Epithelial cell of proximal tubule (primary cell): Measurements from ENCODE around the gene RHBDD3. TPM values are rescaled to one million over a fixed set of nuclear protein-coding genes. Genes with fewer than 3 reads are reported as not detected.

Experiments used
- DNase-seq: peaks from one replicate; pipeline ENCODE4 v3.0.0-alpha.2; 2011; ENCODE audit warnings: low read depth
- H3K4me3 ChIP-seq: 2 replicates; pipeline ENCODE4 v1.5.1; 2011; ENCODE audit warnings: low read depth, mild to moderate bottlenecking, low read length
- total RNA-seq: library from RNA; depleted of rRNA; stranded (reverse); fragments of >200 nt; gene quantifications from 2 replicates; pipeline ENCODE4 v1.2.3, GENCODE V29; 2015
- TF ChIP-seq, protein P1 (sequence below): conservative IDR thresholded peaks from 2 replicates; pipeline ENCODE4 v1.5.1; 2012; ENCODE audit warnings: low read depth, mild to moderate bottlenecking, low read length

The RHBDD3 gene
- total RNA-seq, 1 donor from 2014 or later, result 28.2 TPM

DNA sequence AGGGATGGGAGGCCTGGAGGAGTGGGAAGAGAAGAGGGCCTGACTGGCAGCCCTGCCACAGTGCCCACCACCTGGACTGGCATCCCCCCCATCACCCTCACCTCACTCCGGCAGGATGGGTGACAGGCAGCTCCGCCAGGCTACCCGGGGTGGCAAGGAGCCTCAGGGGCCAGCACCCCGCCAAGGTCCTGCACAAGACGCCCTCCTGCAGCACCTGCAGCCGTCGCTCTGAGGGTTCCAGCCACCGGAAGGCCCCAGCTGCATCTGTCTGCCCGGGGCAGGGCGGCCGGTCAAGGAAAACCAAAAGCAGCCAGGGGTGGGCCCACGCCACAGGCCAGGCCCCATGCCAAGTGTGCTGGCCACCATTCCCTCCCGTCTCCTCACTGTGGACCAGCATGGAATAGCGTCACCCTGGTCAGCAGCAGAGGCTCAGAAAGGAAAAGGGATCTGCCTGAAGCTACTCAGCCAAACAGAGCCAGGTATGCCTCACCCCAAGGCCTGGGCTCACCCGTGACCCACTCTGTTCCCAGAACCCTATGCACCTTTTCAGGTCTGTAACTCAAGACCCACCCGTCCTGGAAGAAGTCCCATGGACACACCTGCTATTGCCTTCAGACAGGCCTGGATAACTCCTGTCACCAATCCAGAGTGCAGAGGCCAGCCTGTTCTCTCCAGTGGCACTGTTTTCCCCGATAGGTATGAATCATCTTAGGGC, 7.0 kb downstream of the RHBDD3 start:
- DNase-seq, result no peak
- no peak overlapping the region for H3K4me3 ChIP-seq
- TF ChIP-seq, protein P1, sequence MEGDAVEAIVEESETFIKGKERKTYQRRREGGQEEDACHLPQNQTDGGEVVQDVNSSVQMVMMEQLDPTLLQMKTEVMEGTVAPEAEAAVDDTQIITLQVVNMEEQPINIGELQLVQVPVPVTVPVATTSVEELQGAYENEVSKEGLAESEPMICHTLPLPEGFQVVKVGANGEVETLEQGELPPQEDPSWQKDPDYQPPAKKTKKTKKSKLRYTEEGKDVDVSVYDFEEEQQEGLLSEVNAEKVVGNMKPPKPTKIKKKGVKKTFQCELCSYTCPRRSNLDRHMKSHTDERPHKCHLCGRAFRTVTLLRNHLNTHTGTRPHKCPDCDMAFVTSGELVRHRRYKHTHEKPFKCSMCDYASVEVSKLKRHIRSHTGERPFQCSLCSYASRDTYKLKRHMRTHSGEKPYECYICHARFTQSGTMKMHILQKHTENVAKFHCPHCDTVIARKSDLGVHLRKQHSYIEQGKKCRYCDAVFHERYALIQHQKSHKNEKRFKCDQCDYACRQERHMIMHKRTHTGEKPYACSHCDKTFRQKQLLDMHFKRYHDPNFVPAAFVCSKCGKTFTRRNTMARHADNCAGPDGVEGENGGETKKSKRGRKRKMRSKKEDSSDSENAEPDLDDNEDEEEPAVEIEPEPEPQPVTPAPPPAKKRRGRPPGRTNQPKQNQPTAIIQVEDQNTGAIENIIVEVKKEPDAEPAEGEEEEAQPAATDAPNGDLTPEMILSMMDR, result no peak

DNA sequence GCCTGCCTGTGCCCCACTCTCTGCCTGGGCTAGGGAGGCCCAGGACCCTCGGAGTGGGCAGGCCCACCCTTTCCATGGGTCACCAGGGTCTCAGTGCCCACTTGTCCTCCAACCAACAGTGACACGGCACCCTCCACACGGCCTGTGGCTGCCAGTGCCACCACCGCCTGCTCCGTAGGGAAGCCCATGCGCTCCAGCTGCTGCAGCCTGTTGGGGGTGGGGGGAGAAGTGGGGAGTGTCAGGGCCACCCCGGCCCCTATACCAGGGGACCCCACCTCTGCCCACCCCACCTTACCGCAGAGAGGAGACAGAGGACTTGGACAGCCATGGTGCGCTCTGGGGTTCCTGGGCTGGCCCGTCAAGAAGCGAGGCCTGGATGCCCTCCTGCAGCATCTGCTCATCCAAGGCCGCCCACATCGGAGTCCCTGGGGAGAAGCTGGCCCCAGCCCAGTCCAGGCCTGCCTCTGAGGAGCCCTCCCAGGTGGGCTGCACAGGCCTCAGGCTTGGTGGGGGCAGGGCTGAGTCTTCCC, 7.7 kb downstream of the RHBDD3 start:
- H3K4me3 ChIP-seq, result no peak overlapping the region
- TF ChIP-seq, protein P1, result no peak
- DNase-seq, result no peak

DNA sequence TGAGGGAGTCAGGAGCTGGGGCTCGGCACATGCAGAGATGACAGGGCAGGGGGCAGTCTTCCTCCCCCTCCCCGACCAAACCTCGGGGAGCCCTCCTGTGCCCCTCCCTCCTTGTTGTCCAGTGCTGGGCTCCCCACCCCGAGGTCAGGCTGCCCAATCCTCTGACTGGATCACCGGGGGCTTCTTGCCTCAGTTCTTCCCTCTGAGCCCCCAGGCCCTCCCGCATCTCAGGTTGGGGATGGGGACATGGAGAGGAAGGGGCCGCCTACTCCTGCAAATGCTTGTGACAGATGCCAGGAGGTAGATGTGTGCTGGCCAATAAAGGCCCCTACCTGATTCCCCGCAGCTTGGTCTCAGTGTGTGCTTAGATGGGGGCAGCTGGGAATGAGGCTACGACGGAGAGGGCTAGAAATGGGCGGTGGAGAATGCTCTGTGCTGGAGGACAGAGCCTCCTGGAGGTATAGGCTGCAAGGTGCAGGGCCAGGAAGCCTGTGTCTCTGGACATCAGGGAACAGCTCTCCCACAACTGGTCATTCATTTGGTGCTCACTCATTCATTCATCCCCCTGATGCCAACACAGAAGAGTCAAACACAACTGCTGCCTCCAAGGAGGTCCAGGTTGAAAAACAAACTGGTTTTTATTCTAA, 8.4 kb downstream of the RHBDD3 start:
- TF ChIP-seq, protein P1, result no peak
- H3K4me3 ChIP-seq, result no peak overlapping the region
- no peak for DNase-seq

DNA sequence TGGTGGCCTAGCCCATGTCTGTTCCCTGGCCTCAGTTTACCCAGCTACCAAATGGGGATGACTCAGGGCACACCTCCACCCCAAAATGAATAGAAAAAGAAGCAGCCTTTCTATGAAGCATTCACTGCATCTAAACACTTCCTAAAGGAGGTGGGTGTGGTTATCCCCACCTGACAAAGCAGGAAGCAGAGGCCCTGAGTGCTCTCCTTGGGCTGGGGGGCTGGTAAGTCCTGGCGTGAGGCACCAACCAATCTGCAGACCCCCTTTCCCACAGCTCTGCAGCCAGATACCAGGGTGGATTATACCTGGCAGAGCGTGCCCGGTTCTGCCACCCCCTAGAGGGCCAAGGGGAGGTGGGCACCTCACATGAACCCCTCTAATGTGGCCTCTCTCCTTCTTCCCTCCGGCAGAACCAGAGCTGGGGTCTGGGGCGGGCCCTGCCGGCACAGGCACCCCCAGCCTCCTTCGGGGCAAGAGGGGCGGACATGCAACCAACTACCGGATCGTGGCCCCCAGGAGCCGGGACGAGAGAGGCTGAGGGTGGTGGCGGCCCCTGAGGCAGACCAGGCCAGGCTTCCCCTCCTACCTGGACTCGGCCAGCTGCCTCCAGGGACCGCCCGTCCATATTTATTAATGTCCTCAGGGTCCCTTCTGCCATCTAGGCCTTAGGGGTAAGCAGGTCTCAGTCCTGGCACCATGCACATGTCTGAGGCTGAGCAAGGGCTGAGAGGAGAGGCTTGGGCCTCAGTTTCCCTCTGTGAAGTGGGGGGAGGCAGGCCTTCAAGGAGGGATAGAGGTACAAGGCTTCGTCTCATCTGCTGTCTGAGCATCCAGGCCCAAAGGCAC, 9.2 kb downstream of the RHBDD3 start:
- TF ChIP-seq, protein P1, result no peak
- no peak overlapping the region for H3K4me3 ChIP-seq
- no peak for DNase-seq

DNA sequence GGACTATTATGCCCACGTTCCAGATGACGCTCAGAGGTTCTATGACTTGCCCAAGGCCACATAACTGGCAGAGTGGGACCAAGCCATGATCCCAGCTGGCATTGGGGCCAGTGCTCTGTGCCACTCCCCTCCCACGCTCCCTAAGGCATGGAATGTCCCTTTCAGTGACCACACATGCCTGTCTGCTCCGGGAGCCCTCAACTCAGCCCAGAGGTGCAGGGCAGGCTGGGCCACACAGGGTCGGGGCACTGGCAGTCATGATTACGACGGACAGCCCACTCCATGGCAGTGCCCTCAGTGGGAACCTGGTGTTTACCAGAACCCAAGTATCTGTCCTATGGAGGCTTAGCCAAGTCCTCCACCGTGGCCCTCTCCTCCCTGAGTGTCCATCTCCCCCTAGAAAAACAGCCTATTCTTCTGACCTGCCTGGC, 10.0 kb downstream of the RHBDD3 start:
- no peak overlapping the region for H3K4me3 ChIP-seq
- TF ChIP-seq, protein P1, result no peak
- no peak for DNase-seq

DNA sequence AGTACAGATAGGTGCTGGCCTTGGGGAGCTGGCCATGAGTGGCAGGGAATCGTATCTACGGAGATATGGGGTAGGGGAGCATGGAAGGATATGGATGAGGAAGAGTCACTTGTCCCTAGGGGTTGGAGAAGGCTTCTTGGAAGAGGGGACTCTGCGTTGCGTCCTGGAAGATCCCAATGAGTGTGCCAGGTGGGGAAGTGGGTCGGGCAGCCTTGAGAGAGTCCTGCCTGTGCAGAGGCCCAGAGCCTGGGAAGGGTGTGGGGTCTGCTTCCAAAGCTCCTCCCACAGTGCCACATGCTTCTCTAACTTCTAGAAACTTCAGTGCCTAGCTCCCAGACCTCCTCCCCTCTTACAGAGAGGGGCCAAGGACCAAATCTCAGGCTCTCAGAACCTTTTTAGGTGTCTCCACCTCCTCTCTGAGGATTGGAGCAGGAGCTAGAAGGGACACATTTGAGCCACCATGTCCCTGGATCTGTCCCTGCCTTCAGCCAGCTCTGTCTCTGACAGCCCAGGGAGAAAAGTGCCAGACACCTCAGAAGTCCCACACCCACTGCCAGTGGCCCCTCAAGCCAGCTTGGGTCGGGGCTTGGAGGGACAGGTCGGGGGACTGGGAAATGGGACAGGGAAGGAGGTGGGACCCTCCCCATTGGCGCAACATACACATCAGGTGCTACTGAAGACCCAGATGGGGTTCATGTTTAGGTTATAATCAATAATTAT, 11.0 kb downstream of the RHBDD3 start:
- no peak overlapping the region for H3K4me3 ChIP-seq
- DNase-seq, result no peak
- TF ChIP-seq, protein P1, result no peak
